GM18868 (cell line): ENCODE results near the gene MAP3K4.

Experiments
- ATAC-seq: cut with Tn5 transposase; IDR thresholded peaks from one replicate; pipeline ENCODE4 v1.9.1; 2021; ENCODE audit warnings: mild to moderate bottlenecking, moderate library complexity; ENCODE audit not compliant: unreplicated experiment

Gene MAP3K4

GRCh38 chr6:161162722-161163121 lies 171.2 kb downstream of the MAP3K4 start:
- no peak for ATAC-seq

DNA sequence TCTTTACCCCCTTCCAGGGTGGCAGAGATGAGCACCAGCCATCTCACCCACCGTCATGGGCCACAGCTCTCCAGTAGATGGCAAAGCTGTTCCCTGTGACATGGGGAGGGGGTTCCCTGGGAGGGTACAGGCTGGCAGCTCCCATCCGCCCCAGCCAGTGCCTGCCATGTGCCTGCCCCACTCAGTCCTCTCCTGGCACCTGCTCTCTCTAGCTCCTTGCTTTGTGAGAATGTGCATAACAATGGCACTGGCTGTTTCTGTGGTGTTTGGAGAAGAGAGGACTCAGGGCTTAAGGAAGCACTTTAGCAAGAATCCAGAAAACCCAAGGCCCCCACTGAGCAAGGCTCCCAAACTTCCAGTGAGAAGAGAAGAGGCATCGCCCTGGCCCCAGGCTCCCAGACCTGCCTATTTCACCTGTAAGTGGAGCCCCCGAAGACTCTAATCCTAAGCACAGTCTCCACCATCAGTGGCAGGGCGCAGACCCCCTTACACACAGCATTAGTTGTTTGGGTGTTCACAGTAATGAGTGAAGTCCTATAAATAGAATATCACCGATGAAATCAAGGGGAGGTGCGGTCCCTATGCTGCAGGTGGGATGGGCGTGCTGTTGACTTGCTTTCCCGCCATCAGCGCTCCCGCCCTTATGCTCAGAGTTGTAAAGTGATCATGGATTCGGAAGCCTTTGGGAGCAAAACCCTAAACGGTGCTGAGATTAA lies 172.1 kb downstream of the MAP3K4 start:
- no peak for ATAC-seq

- ATAC-seq, result no peak
Measured at GRCh38 chr6:161164182-161164625, 172.6 kb downstream of the MAP3K4 start.

DNA sequence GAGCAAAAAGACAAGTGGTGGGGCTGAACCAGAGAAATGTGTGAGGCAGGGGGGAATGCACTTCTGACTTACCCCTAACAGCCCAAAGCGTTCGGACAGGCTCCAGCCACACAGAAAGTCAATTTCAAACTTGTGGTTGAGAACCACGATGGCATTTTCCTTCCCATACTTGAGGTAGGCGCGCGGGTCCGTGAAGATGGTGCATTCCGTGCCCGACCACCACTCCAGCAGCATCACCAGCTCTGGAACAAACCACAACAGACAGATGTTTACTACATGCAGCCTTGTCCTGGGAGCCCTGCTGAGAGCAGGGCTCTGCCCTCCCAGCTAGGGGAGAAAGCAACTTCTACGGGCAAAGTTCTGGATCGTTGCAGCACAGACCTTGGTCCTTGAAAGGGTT lies 174.6 kb downstream of the MAP3K4 start:
- ATAC-seq, result no peak

DNA sequence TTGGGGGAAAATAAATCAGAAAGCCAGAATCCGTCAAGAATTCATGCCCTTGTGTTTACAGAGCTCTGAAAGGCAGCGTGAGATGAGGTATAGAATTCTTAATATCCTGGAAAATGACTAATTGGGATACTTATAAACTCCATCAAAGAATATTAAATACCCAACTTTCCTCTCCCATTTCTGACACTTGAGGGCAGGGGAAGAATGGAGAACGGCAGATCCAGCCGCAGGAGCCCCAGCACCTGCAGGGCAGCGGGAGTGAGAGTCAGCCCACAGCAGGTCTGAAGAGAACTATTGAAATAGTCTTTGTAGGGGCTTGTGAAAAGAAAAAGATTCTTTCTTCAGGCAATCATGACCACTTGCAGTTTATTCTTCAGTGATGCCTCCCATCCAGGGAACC lies 175.1 kb downstream of the MAP3K4 start:
- no peak for ATAC-seq
